Gastrocnemius medialis (tissue), 4 donors: Measurements from ENCODE around the gene GFOD1. TPM values are rescaled to one million over a fixed set of nuclear protein-coding genes. Genes with fewer than 3 reads are reported as not detected.
A peak's percentile ranks its signal among the peaks of the same experiment; 100 is the strongest.

ENCODE experiments used
- ATAC-seq, 2 donors: fragments of 150-250 bp; one replicate each; pipeline ENCODE4 v1.9.1; 2016
- DNase-seq, 2 donors: peaks; one replicate each; pipeline ENCODE4 v3.0.0-alpha.2; 2019
- H3K27ac ChIP-seq, 4 donors: fragments of 200-600 bp; sonication (generic); 1 replicate in 1 of 4; 2 replicates in 3 of 4; pipeline ENCODE4 v1.5.1; 2016 to 2018; ENCODE audit warnings: mild to moderate bottlenecking in 2 of 4, moderate library complexity in 1 of 4
- H3K27me3 ChIP-seq, 3 donors: fragments of 200-600 bp; sonication (generic) in 2 of 3; 1 replicate in 1 of 3; 2 replicates in 2 of 3; pipeline versions ENCODE4 v1.5.1 to v1.6.0; 2016 to 2019; ENCODE audit warnings: mild to moderate bottlenecking in 1 of 3, moderate library complexity in 1 of 3
- H3K36me3 ChIP-seq, 2 donors: fragments of 200-600 bp; sonication (generic) in 1 of 2; one replicate each; pipeline ENCODE4 v1.5.1; 2017 to 2018
- H3K4me1 ChIP-seq, 2 donors: fragments of 200-600 bp; sonication (generic) in 1 of 2; one replicate each; pipeline ENCODE4 v1.5.1; 2016 to 2017; ENCODE audit warnings: mild to moderate bottlenecking in 2 of 2
- H3K4me3 ChIP-seq, 4 donors: fragments of 200-600 bp; sonication (generic) in 3 of 4; 1 replicate in 1 of 4; 2 replicates in 3 of 4; pipeline ENCODE4 v1.5.1; 2016 to 2019; ENCODE audit warnings: mild to moderate bottlenecking in 2 of 4
- H3K9me3 ChIP-seq, 3 donors: fragments of 200-600 bp; sonication (generic) in 2 of 3; 1 replicate in 1 of 3; 2 replicates in 2 of 3; pipeline ENCODE4 v1.5.1; 2016 to 2019
- POLR2A ChIP-seq, 2 donors: fragments of 450-650 bp; IDR thresholded peaks; one replicate each; pipeline ENCODE4 v1.6.1; 2017; ENCODE audit warnings: antibody characterized with exemption in 2 of 2, mild to moderate bottlenecking in 2 of 2, moderate library complexity in 2 of 2
- in situ Hi-C, 4 donors: fragments of 200-750 bp; cut with MboI; loops; one replicate each; pipeline versions ENCODE4 v1.15.0 to v1.8.0; 2017; ENCODE audit warnings: low sequenced_read_pairs in 4 of 4
- intact Hi-C: fragments of 100-400 bp; cut with DNase I; formaldehyde crosslinking; loops from one replicate; pipeline ENCODE4 v1.15.1; 2023; ENCODE audit warnings: low total_unique reads
- total RNA-seq, 4 donors: library from RNA; depleted of rRNA; stranded (reverse); fragments of >200 nt; gene quantifications; one replicate each; pipeline versions ENCODE4 v1.1.0 to v1.2.3, GENCODE V29; 2016
- TF ChIP-seq, protein P1 (sequence below), 5 experiments: fragments of 450-650 bp in 3 of 5; fragments of 200-600 bp in 2 of 5; sonication (generic) in 2 of 5; IDR thresholded peaks in 4 of 5; conservative IDR thresholded peaks in 1 of 5; 1 replicate in 4 of 5; 2 replicates in 1 of 5; pipeline ENCODE4 v1.5.1; 2016 to 2019; ENCODE audit warnings: antibody characterized with exemption in 5 of 5, mild to moderate bottlenecking in 3 of 5, moderate library complexity in 3 of 5

Gene GFOD1
- total RNA-seq, 4 donors from 2014 or later: 9.0 to 31.8 (median 16.9) TPM

DNA sequence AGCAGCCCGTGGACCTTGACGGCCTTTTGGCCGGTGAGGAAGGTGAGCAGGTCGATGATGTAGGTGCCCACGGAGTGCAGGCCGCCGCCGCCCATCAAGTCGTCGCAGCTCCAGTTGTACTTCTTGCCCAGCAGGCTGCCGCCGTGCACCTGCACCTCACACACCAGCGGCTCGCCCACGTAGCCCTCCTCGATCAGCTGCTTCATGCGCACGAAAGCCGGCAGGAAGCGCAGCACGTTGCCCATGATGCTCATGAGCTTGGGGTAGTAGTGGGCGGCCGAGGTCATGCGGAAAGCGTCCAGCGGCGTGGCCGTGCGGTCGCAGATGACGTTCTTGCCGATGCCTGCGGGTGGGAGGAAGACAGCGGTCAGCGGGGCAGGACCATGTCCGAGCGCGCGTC is 122.1 kb downstream of the GFOD1 start:
- no peak overlapping the region for H3K4me3 ChIP-seq
- intact Hi-C loops (no loop called here), in situ Hi-C loops (no loop called here)
- ATAC-seq: no peak
- peaks cover 21 to 30% of the 10 kb centered on the region in 2 donors for H3K4me1 ChIP-seq
- DNase-seq: no peak
- peaks cover 0 to 17% of the 10 kb centered on the region in 2 donors for H3K36me3 ChIP-seq
- no peaks in the 10 kb centered on the region for H3K9me3 ChIP-seq
- no peak overlapping the region for H3K27ac ChIP-seq
- TF ChIP-seq, protein P1, sequence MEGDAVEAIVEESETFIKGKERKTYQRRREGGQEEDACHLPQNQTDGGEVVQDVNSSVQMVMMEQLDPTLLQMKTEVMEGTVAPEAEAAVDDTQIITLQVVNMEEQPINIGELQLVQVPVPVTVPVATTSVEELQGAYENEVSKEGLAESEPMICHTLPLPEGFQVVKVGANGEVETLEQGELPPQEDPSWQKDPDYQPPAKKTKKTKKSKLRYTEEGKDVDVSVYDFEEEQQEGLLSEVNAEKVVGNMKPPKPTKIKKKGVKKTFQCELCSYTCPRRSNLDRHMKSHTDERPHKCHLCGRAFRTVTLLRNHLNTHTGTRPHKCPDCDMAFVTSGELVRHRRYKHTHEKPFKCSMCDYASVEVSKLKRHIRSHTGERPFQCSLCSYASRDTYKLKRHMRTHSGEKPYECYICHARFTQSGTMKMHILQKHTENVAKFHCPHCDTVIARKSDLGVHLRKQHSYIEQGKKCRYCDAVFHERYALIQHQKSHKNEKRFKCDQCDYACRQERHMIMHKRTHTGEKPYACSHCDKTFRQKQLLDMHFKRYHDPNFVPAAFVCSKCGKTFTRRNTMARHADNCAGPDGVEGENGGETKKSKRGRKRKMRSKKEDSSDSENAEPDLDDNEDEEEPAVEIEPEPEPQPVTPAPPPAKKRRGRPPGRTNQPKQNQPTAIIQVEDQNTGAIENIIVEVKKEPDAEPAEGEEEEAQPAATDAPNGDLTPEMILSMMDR (IDR thresholded peaks at IDR 0.05 in 4 of 5, conservative IDR thresholded peaks at IDR 0.05 in 1 of 5): no peak
- no peak for TF ChIP-seq POLR2A (IDR thresholded peaks at IDR 0.05)
- H3K27me3 ChIP-seq: no peaks in the 10 kb centered on the region

DNA sequence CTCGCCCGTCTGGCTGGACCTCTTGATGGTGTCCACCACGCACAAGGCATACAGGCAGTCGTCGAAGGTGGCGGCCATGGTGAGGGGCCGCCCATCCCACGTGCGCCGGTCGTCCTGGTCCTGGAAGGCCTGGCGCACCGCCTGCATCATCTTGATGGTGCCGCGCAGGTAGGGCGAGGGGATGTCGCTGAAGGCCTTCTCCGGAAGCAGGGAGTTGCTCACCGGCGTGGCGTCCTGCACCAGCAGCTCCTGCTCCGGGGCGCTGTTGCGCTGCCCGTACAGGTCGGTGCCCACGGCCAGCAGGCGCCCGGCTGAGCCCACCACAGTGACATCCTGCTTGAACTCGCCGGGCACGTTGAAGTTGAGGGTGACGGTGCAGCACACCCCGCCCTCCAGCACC is 122.6 kb downstream of the GFOD1 start:
- TF ChIP-seq, protein P1 (IDR thresholded peaks at IDR 0.05 in 4 of 5, conservative IDR thresholded peaks at IDR 0.05 in 1 of 5): no peak
- TF ChIP-seq POLR2A (IDR thresholded peaks at IDR 0.05): no peak
- no peak for DNase-seq
- H3K27ac ChIP-seq: no peak overlapping the region
- H3K9me3 ChIP-seq: no peaks in the 10 kb centered on the region
- no peak for ATAC-seq
- no peak overlapping the region for H3K4me3 ChIP-seq
- no peaks in the 10 kb centered on the region for H3K27me3 ChIP-seq
- in situ Hi-C loops: no loop called here
- H3K4me1 ChIP-seq: peaks cover 16 to 30% of the 10 kb centered on the region in 2 donors
- H3K36me3 ChIP-seq: peaks cover 0 to 17% of the 10 kb centered on the region in 2 donors
- intact Hi-C loops: no loop called here

DNA sequence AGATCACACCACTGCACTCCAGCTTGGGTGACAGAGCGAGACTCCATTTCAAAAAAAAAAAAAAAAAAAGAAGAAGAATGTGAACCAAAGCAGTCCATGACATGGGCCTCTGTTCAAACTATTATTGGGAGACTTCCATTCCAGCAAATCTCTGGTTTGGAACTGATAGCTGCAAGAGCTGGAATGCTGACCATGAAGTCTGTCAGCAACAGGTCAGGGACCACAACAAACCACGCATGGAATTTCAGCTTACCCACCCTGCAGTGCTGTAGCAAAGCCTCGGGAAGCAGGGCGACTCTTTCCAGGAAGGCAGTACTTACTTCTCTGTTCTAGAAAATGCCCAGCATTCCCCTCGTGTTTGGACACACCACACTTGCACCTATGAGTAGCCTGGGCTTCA is 125.0 kb downstream of the GFOD1 start:
- Histone ChIP-seq H3K27me3 (no peaks in the 10 kb centered on the region), H3K36me3 (peaks cover 0 to 17% of the 10 kb centered on the region in 2 donors), H3K4me1 (peaks cover 0 to 15% of the 10 kb centered on the region in 2 donors), H3K4me3 (no peak overlapping the region), H3K27ac (no peak overlapping the region), H3K9me3 (no peaks in the 10 kb centered on the region)
- intact Hi-C loops: no loop called here
- in situ Hi-C loops: no loop called here
- ATAC-seq (no peak), DNase-seq (no peak)
- TF ChIP-seq POLR2A (IDR thresholded peaks at IDR 0.05): no peak
- TF ChIP-seq, protein P1 (IDR thresholded peaks at IDR 0.05 in 4 of 5, conservative IDR thresholded peaks at IDR 0.05 in 1 of 5): no peak

DNA sequence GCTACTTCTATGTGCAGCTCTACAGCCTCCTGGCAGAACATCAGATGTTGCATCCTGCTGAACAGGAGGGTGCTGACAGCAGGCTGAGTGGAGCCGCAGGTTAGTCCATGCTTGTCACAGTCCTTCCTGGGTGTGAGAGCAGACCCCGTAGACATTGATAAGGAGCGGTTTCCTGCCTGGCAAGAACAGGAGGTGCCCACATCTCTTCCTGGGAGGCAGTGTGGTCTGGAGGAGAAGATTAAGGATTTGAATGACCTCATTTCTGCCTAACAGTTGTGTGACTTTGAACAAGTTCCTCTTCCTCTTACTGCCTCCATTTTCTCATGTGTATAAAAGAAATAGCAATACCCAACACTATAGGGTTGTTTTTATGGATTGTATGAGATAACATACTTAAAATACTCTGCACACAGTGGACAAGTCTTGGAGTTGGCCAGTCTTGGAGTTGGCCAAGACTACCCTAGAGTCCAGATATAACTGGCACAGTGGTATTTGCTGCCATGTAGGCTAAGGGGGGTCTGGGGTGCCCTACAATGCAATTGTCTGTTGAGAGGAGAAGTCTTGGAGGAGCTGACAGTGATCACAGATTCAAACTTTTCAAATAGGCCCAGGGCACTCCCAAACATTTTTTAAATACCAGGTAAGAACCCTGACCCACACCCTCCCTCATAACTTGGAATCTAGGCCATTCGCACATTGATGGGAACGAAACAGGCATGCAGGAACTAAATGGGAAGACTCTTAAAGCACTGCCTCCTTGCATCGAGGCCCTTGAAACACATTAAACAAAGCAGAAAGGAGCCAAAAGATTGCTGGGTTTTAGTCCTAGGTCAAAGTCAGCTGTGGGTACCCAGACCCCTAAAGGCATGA is 126.5 kb downstream of the GFOD1 start:
- intact Hi-C loops: no loop called here
- Histone ChIP-seq H3K4me1 (peaks cover 0 to 12% of the 10 kb centered on the region in 2 donors), H3K9me3 (no peaks in the 10 kb centered on the region), H3K4me3 (no peak overlapping the region), H3K36me3 (peaks cover 0 to 17% of the 10 kb centered on the region in 2 donors), H3K27ac (peak overlapping the region in 1 of 4 donors; percentile 37), H3K27me3 (no peaks in the 10 kb centered on the region)
- DNase-seq (no peak), ATAC-seq (no peak)
- in situ Hi-C loops: no loop called here
- TF ChIP-seq, protein P1 (IDR thresholded peaks at IDR 0.05 in 4 of 5, conservative IDR thresholded peaks at IDR 0.05 in 1 of 5): no peak
- no peak for TF ChIP-seq POLR2A (IDR thresholded peaks at IDR 0.05)
